Keratinocyte (primary cell): ENCODE data around the gene DSC3. TPM values are rescaled to one million over a fixed set of nuclear protein-coding genes. Genes with fewer than 3 reads are reported as not detected.
A peak's percentile ranks its signal among the peaks of the same experiment; 100 is the strongest.

Experiments
- DNase-seq: peaks from one replicate; pipeline ENCODE4 v3.0.0-alpha.2; 2011; ENCODE audit warnings: low read depth, missing footprints, low spot score
- FAIRE-seq: peaks from 2 replicates; lab custom pipeline; 2011; peaks lifted over from hg19 to GRCh38; lab: Jason Lieb, UNC
- H2AFZ ChIP-seq: 2 replicates; pipeline ENCODE4 v1.6.0; 2012; ENCODE audit warnings: low read length, control low read depth, inconsistent platforms; ENCODE audit not compliant: control insufficient read depth
- H3K27ac ChIP-seq: 2 replicates; pipeline ENCODE4 v1.5.1; 2011; ENCODE audit warnings: low read length; ENCODE audit not compliant: control insufficient read depth, insufficient read depth
- H3K27me3 ChIP-seq: 3 replicates; pipeline ENCODE4 v1.6.0; 2011; ENCODE audit warnings: low read length; ENCODE audit not compliant: control insufficient read depth, insufficient read depth; ENCODE audit errors: extremely low read depth
- H3K36me3 ChIP-seq, 2 experiments: 2 replicates in 1 of 2; 3 replicates in 1 of 2; pipeline ENCODE4 v1.5.1; 2011; ENCODE audit warnings: low read length in 2 of 2, mild to moderate bottlenecking in 1 of 2; ENCODE audit not compliant: control insufficient read depth in 2 of 2, insufficient read depth in 2 of 2; ENCODE audit errors: extremely low read depth in 1 of 2
- H3K4me1 ChIP-seq: 3 replicates; pipeline ENCODE4 v1.5.1; 2011; ENCODE audit warnings: low read length; ENCODE audit not compliant: control insufficient read depth, insufficient read depth; ENCODE audit errors: extremely low read depth
- H3K4me2 ChIP-seq: 3 replicates; pipeline ENCODE4 v1.6.0; 2011; ENCODE audit warnings: low read depth, low read length; ENCODE audit not compliant: control insufficient read depth, insufficient read depth; ENCODE audit errors: extremely low read depth
- H3K4me3 ChIP-seq, 3 experiments: fragments of 200-600 bp in 1 of 3; sonication (generic) in 1 of 3; 2 replicates in 2 of 3; 3 replicates in 1 of 3; pipeline ENCODE4 v1.5.1; 2011 to 2016; ENCODE audit warnings: low read length in 3 of 3, mild to moderate bottlenecking in 3 of 3, control low read depth in 2 of 3, inconsistent platforms in 1 of 3, low read depth in 1 of 3, mixed read lengths in 1 of 3, mixed run types in 1 of 3, moderate library complexity in 1 of 3; ENCODE audit not compliant: control insufficient read depth in 2 of 3, insufficient read depth in 2 of 3; ENCODE audit errors: extremely low read depth in 1 of 3
- H3K79me2 ChIP-seq: 2 replicates; pipeline ENCODE4 v1.6.0; 2012; ENCODE audit warnings: low read length; ENCODE audit not compliant: control insufficient read depth, insufficient read depth
- H3K9ac ChIP-seq: 3 replicates; pipeline ENCODE4 v1.6.0; 2011; ENCODE audit warnings: low read length; ENCODE audit not compliant: control insufficient read depth, insufficient read depth; ENCODE audit errors: extremely low read depth
- H3K9me1 ChIP-seq: 3 replicates; pipeline ENCODE4 v1.6.0; 2011; ENCODE audit warnings: low read length; ENCODE audit not compliant: control insufficient read depth, insufficient read depth; ENCODE audit errors: extremely low read depth
- H3K9me3 ChIP-seq: 2 replicates; pipeline ENCODE4 v1.5.1; 2012; ENCODE audit warnings: low read depth, low read length; ENCODE audit not compliant: control insufficient read depth
- H4K20me1 ChIP-seq: 3 replicates; pipeline ENCODE4 v1.6.0; 2011; ENCODE audit warnings: low read length; ENCODE audit not compliant: control insufficient read depth, insufficient read depth; ENCODE audit errors: extremely low read depth
- CTCF ChIP-seq, 3 experiments: IDR thresholded peaks in 1 of 3; conservative IDR thresholded peaks in 1 of 3; optimal IDR thresholded peaks in 1 of 3; 2 replicates in 2 of 3; 3 replicates in 1 of 3; pipeline versions ENCODE3 to v1.5.1; 2011; ENCODE audit warnings: low read length in 3 of 3, mild to moderate bottlenecking in 3 of 3, moderate library complexity in 2 of 3, control low read depth in 1 of 3, inconsistent platforms in 1 of 3; ENCODE audit not compliant: insufficient read depth in 2 of 3; ENCODE audit errors: extremely low read depth in 1 of 3
- EZH2 ChIP-seq: IDR thresholded peaks from one replicate; pipeline ENCODE4 v1.6.1; 2012; ENCODE audit warnings: inconsistent platforms, mild to moderate bottlenecking, low read length, moderate library complexity
- dilution Hi-C: fragments of 300-500 bp; cut with MboI; formaldehyde crosslinking; loops from one replicate; pipeline ENCODE4 v1.7.0; 2020; ENCODE audit warnings: low sequenced_read_pairs; ENCODE audit not compliant: extremely low pct_ligation_motif_present
- polyA plus RNA-seq, 5 experiments: library from polyadenylated mRNA; depleted of rRNA in 3 of 5; stranded (reverse) in 3 of 5; stranded (forward) in 1 of 5; unstranded in 1 of 5; fragments of >200 nt; gene quantifications; 1 replicate in 1 of 5; 2 replicates in 3 of 5; 3 replicates in 1 of 5; pipeline versions ENCODE4 v1.2.1 to v1.2.3, GENCODE V29; 2011 to 2012; ENCODE audit warnings: missing spikeins in 2 of 5, low read depth in 1 of 5, low replicate concordance in 1 of 5

Gene DSC3
- polyA plus RNA-seq, 1 donor (not counting 4 experiments of a cell fraction or from before 2014, with no cell fraction given), result 116 TPM

- Histone ChIP-seq H3K4me2 (peak overlapping the region; percentile 17), H3K9ac (no peak overlapping the region), H4K20me1 (no peaks in the 10 kb centered on the region), H3K36me3 (no peaks in the 10 kb centered on the region), H3K79me2 (peaks cover 6% of the 10 kb centered on the region), H3K9me3 (no peaks in the 10 kb centered on the region), H3K27ac (peak overlapping the region; percentile 43), H3K4me1 (peaks cover 53% of the 10 kb centered on the region), H3K9me1 (no peaks in the 10 kb centered on the region), H3K27me3 (no peaks in the 10 kb centered on the region), H2AFZ (no peak overlapping the region), H3K4me3 (no peak overlapping the region)
- FAIRE-seq, result peak; percentile 98
- no peak for TF ChIP-seq CTCF (optimal IDR thresholded peaks at IDR 0.05 in 1 of 3, IDR thresholded peaks at IDR 0.05 in 1 of 3, conservative IDR thresholded peaks at IDR 0.05 in 1 of 3; ENCODE audit: extremely low read depth in 1 of 3, insufficient read depth in 2 of 3, low read length in 3 of 3)
- dilution Hi-C loops, result no loop called here
- no peak for DNase-seq
These were observed 4.4 kb upstream of the DSC3 start for GRCh38 chr18:31046916-31047315.

- no peaks in the 10 kb centered on the region for H4K20me1 ChIP-seq
- FAIRE-seq (peak; percentile 41), DNase-seq (no peak)
- dilution Hi-C loops, result no loop called here
- peak overlapping the region; percentile 4 for H3K27ac ChIP-seq
- H3K79me2 ChIP-seq, result peaks cover 19% of the 10 kb centered on the region
- no peaks in the 10 kb centered on the region for H3K36me3 ChIP-seq
- no peaks in the 10 kb centered on the region for H3K9me3 ChIP-seq
- H2AFZ ChIP-seq, result no peak overlapping the region
- no peaks in the 10 kb centered on the region for H3K27me3 ChIP-seq
- H3K4me2 ChIP-seq, result no peak overlapping the region
- H3K4me3 ChIP-seq, result no peak overlapping the region
- no peak overlapping the region for H3K9ac ChIP-seq
- no peaks in the 10 kb centered on the region for H3K9me1 ChIP-seq
- H3K4me1 ChIP-seq, result peaks cover 53% of the 10 kb centered on the region
- TF ChIP-seq CTCF (optimal IDR thresholded peaks at IDR 0.05 in 1 of 3, IDR thresholded peaks at IDR 0.05 in 1 of 3, conservative IDR thresholded peaks at IDR 0.05 in 1 of 3; ENCODE audit: extremely low read depth in 1 of 3, insufficient read depth in 2 of 3, low read length in 3 of 3) (no peak), EZH2 (no peak)
These were observed 3.1 kb upstream of the DSC3 start for GRCh38 chr18:31045599-31045998.
